B cell (primary cell): ENCODE measurements around the gene RBBP9.

ENCODE experiments used
- CTCF ChIP-seq: fragments of 200-600 bp; IDR thresholded peaks from one replicate; pipeline ENCODE4 v1.8.0; 2022; ENCODE audit warnings: antibody characterized with exemption, mild to moderate bottlenecking
- EZH2 ChIP-seq: IDR thresholded peaks from 2 replicates; pipeline ENCODE4 v1.6.1; 2012; ENCODE audit warnings: borderline replicate concordance, low read depth, mild to moderate bottlenecking, moderate library complexity, low read length; ENCODE audit not compliant: insufficient read depth, poor library complexity, severe bottlenecking

- TF ChIP-seq CTCF (no peak), EZH2 (no peak)
These were observed 8.7 kb downstream of the RBBP9 start for GRCh38 chr20:18488301-18488700.
